Fibroblast of lung (primary cell): Measurements from ENCODE around the gene ULK2. TPM values are rescaled to one million over a fixed set of nuclear protein-coding genes. Genes with fewer than 3 reads are reported as not detected.

Experiments
- DNase-seq, 2 donors: peaks; one replicate each; pipeline versions ENCODE4 v3.0.0 to v3.0.0-alpha.2; 2010; ENCODE audit warnings: low read depth in 2 of 2
- H2AFZ ChIP-seq: 2 replicates; pipeline ENCODE4 v1.5.1; 2012; ENCODE audit warnings: low read length, control low read depth, inconsistent platforms
- H3K27ac ChIP-seq: 2 replicates; pipeline ENCODE4 v1.5.1; 2011; ENCODE audit warnings: low read length, control low read depth; ENCODE audit not compliant: insufficient read depth
- H3K27me3 ChIP-seq: 2 replicates; pipeline ENCODE4 v1.5.1; 2011; ENCODE audit warnings: mild to moderate bottlenecking, low read length; ENCODE audit not compliant: control insufficient read depth, insufficient read depth
- H3K36me3 ChIP-seq: 2 replicates; pipeline ENCODE4 v1.5.1; 2011; ENCODE audit warnings: low read length; ENCODE audit not compliant: control insufficient read depth, insufficient read depth
- H3K4me1 ChIP-seq: 2 replicates; pipeline ENCODE4 v1.5.1; 2011; ENCODE audit warnings: low read length; ENCODE audit not compliant: control insufficient read depth, insufficient read depth; ENCODE audit errors: extremely low read depth
- H3K4me2 ChIP-seq: 2 replicates; pipeline ENCODE4 v1.5.1; 2011; ENCODE audit warnings: low read length, control low read depth; ENCODE audit not compliant: insufficient read depth; ENCODE audit errors: extremely low read depth
- H3K4me3 ChIP-seq, 4 experiments: fragments of 200-600 bp in 1 of 4; sonication (generic) in 1 of 4; replicated peaks in 1 of 4; 2 replicates each; pipeline ENCODE4 v1.5.1; 2011 to 2016; ENCODE audit warnings: low read length in 4 of 4, low read depth in 3 of 4, mild to moderate bottlenecking in 3 of 4, control low read depth in 2 of 4, inconsistent platforms in 1 of 4, mixed read lengths in 1 of 4; ENCODE audit not compliant: insufficient read depth in 1 of 4; ENCODE audit errors: control extremely low read depth in 1 of 4
- H3K79me2 ChIP-seq: 2 replicates; pipeline ENCODE4 v1.5.1; 2012; ENCODE audit warnings: mild to moderate bottlenecking, low read length, inconsistent platforms; ENCODE audit not compliant: control insufficient read depth, insufficient read depth
- H3K9ac ChIP-seq: 2 replicates; pipeline ENCODE4 v1.5.1; 2011; ENCODE audit warnings: mild to moderate bottlenecking, low read length, control low read depth; ENCODE audit not compliant: insufficient read depth
- H3K9me3 ChIP-seq: 2 replicates; pipeline ENCODE4 v1.5.1; 2012; ENCODE audit warnings: low read depth, low read length; ENCODE audit not compliant: control insufficient read depth, insufficient read depth
- H4K20me1 ChIP-seq: 2 replicates; pipeline ENCODE4 v1.5.1; 2011; ENCODE audit warnings: low read length; ENCODE audit not compliant: control insufficient read depth, insufficient read depth; ENCODE audit errors: extremely low read depth
- CTCF ChIP-seq, 2 donors: IDR thresholded peaks in 1 of 2; conservative IDR thresholded peaks in 1 of 2; 1 replicate in 1 of 2; 2 replicates in 1 of 2; pipeline ENCODE4 v1.5.1; 2011 to 2012; ENCODE audit warnings: low read length in 2 of 2, control low read depth in 1 of 2, inconsistent platforms in 1 of 2, low read depth in 1 of 2, mild to moderate bottlenecking in 1 of 2
- EZH2 ChIP-seq: IDR thresholded peaks from 2 replicates; pipeline ENCODE4 v1.5.1; 2012; ENCODE audit warnings: low read length, control low read depth, mild to moderate bottlenecking; ENCODE audit errors: missing control alignments
- polyA plus RNA-seq, 2 donors: library from polyadenylated mRNA; depleted of rRNA in 1 of 2; stranded (reverse) in 1 of 2; unstranded in 1 of 2; fragments of >200 nt; gene quantifications; 2 replicates each; pipeline ENCODE4 v1.2.1, GENCODE V29; 2011 to 2012; ENCODE audit warnings: missing spikeins in 1 of 2
- total RNA-seq: library from RNA; depleted of rRNA; stranded (reverse); fragments of >200 nt; gene quantifications from 2 replicates; pipeline ENCODE4 v1.2.1, GENCODE V29; 2014

ULK2 gene
- total and polyA plus RNA-seq, 2 donors (not counting 1 experiment from before 2014, with no cell fraction given), result 20.0 to 46.1 TPM

DNA sequence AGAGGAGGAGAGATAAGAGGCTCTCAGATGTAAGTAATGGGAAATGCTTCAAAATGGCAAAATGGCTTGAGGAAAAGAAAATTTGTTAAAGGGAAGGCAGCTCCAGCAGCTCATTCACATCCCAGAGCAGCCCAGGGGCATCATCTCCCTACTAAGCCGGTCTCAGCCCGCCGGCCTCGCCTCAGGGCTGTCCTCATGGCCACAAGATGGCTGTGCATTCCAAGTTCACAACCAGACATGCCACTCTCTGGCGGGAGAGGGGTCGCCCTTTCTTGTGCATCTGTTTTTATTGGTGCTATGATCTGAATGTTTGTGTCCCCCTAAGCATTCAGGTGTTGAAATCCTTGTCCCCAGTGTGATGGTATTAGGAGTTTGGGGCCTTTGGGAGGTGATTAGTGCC lies 137.8 kb downstream of the ULK2 start:
- no peak for DNase-seq
- Histone ChIP-seq H3K36me3 (no peaks in the 10 kb centered on the region), H3K27ac (no peak overlapping the region), H3K9me3 (no peaks in the 10 kb centered on the region), H2AFZ (no peak overlapping the region), H3K9ac (no peak overlapping the region), H3K4me1 (peaks cover 9% of the 10 kb centered on the region), H4K20me1 (no peaks in the 10 kb centered on the region), H3K27me3 (no peaks in the 10 kb centered on the region), H3K4me2 (no peak overlapping the region), H3K79me2 (no peaks in the 10 kb centered on the region), H3K4me3 (no peak overlapping the region)
- TF ChIP-seq EZH2 (no peak), CTCF (conservative IDR thresholded peaks at IDR 0.05 in 1 of 2, IDR thresholded peaks at IDR 0.05 in 1 of 2; ENCODE audit: low read depth in 1 of 2, low read length in 2 of 2) (no peak)

DNA sequence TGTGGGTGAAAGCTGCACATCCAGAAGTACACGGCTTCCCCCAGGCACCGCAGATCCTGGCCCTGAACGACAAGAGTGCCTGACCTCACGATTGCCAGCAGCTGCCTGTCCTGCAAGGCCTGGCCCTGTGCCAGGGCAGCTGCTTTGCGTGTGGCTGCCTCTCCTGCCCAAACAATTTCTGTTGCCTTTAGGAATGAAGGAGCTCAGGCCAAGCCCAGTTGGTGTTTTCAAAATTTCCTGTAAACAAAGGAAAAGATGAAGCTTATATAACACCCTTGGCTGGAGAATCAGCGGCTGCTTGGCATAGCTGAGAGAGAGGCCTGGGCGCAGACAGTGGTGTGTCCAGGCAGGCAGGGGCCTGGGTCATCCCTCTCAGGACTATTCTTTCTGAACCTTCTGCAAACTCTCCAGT lies 139.6 kb downstream of the ULK2 start:
- Histone ChIP-seq H3K9me3 (no peaks in the 10 kb centered on the region), H3K9ac (no peak overlapping the region), H3K36me3 (no peaks in the 10 kb centered on the region), H3K27ac (peak overlapping the region; percentile 17), H3K4me1 (peaks cover 9% of the 10 kb centered on the region), H2AFZ (no peak overlapping the region), H3K4me2 (no peak overlapping the region), H3K27me3 (no peaks in the 10 kb centered on the region), H4K20me1 (no peaks in the 10 kb centered on the region), H3K4me3 (no peak overlapping the region), H3K79me2 (no peaks in the 10 kb centered on the region)
- DNase-seq, result peak; percentile 50 to 72
- TF ChIP-seq CTCF (conservative IDR thresholded peaks at IDR 0.05 in 1 of 2, IDR thresholded peaks at IDR 0.05 in 1 of 2; ENCODE audit: low read depth in 1 of 2, low read length in 2 of 2) (no peak), EZH2 (no peak)

GRCh38 chr17:19727501-19728078 lies 140.1 kb downstream of the ULK2 start:
- no peak overlapping the region for H3K4me2 ChIP-seq
- no peaks in the 10 kb centered on the region for H3K79me2 ChIP-seq
- no peak overlapping the region for H3K4me3 ChIP-seq
- peak; percentile 40 to 87 for DNase-seq
- H3K27ac ChIP-seq, result peak overlapping the region; percentile 17
- peaks cover 9% of the 10 kb centered on the region for H3K4me1 ChIP-seq
- TF ChIP-seq EZH2, result no peak
- TF ChIP-seq CTCF (conservative IDR thresholded peaks at IDR 0.05 in 1 of 2, IDR thresholded peaks at IDR 0.05 in 1 of 2; ENCODE audit: low read depth in 1 of 2, low read length in 2 of 2), result no peak
- H4K20me1 ChIP-seq, result no peaks in the 10 kb centered on the region
- no peaks in the 10 kb centered on the region for H3K27me3 ChIP-seq
- H3K9me3 ChIP-seq, result no peaks in the 10 kb centered on the region
- no peaks in the 10 kb centered on the region for H3K36me3 ChIP-seq
- H2AFZ ChIP-seq, result no peak overlapping the region
- no peak overlapping the region for H3K9ac ChIP-seq
